Liver (tissue), 3 donors: ENCODE data around the gene TUBB1.

Experiments used
- ATF3 ChIP-seq: IDR thresholded peaks from 2 replicates; pipeline ENCODE4 v1.6.1; 2016; ENCODE audit warnings: antibody characterized with exemption
- CTCF ChIP-seq: fragments of 150-350 bp; IDR thresholded peaks from 2 replicates; pipeline ENCODE4 v1.5.1; 2017; ENCODE audit warnings: improper control_type of control experiment, low read depth, low read length; ENCODE audit not compliant: missing input control
- GABPA ChIP-seq, 2 donors: IDR thresholded peaks in 1 of 2; conservative IDR thresholded peaks in 1 of 2; 2 replicates each; pipeline ENCODE4 v1.6.1; 2016; ENCODE audit warnings: antibody characterized with exemption in 2 of 2, mild to moderate bottlenecking in 1 of 2, moderate library complexity in 1 of 2
- MAX ChIP-seq: IDR thresholded peaks from 2 replicates; pipeline ENCODE4 v1.6.1; 2016; ENCODE audit warnings: antibody characterized with exemption
- RAD21 ChIP-seq, 2 donors: IDR thresholded peaks; 2 replicates each; pipeline ENCODE4 v1.6.1; 2016; ENCODE audit warnings: antibody characterized with exemption in 2 of 2, mild to moderate bottlenecking in 2 of 2
- REST ChIP-seq: IDR thresholded peaks from 2 replicates; pipeline ENCODE4 v1.6.1; 2016; ENCODE audit warnings: antibody characterized with exemption, mild to moderate bottlenecking
- TAF1 ChIP-seq: conservative IDR thresholded peaks from 2 replicates; pipeline ENCODE4 v1.6.1; 2016; ENCODE audit warnings: antibody characterized with exemption, mild to moderate bottlenecking
- YY1 ChIP-seq: IDR thresholded peaks from 2 replicates; pipeline ENCODE4 v1.6.1; 2016; ENCODE audit warnings: antibody characterized with exemption, mild to moderate bottlenecking
- ZBTB33 ChIP-seq: IDR thresholded peaks from 2 replicates; pipeline ENCODE4 v1.6.1; 2016; ENCODE audit warnings: antibody characterized with exemption
- donor health status: healthy.
- donor health status: healthy.

GRCh38 chr20:59024111-59024530 is 4.9 kb downstream of the TUBB1 start:
- TF ChIP-seq RAD21 (IDR thresholded peaks at IDR 0.05) (no peak), CTCF (no peak), ZBTB33 (no peak), GABPA (IDR thresholded peaks at IDR 0.05 in 1 of 2, conservative IDR thresholded peaks at IDR 0.05 in 1 of 2) (no peak), TAF1 (no peak), ATF3 (no peak), REST (no peak), YY1 (no peak), MAX (no peak)
